Measurements from ENCODE around the gene CHD2.
A peak's percentile ranks its signal among the peaks of the same experiment; 100 is the strongest.
"Not testable (repeated sequence)": the region's sequence is repeated elsewhere in the genome, so short reads cannot be mapped to it uniquely, and the experiment has no call there.

Gene CHD2

DNA sequence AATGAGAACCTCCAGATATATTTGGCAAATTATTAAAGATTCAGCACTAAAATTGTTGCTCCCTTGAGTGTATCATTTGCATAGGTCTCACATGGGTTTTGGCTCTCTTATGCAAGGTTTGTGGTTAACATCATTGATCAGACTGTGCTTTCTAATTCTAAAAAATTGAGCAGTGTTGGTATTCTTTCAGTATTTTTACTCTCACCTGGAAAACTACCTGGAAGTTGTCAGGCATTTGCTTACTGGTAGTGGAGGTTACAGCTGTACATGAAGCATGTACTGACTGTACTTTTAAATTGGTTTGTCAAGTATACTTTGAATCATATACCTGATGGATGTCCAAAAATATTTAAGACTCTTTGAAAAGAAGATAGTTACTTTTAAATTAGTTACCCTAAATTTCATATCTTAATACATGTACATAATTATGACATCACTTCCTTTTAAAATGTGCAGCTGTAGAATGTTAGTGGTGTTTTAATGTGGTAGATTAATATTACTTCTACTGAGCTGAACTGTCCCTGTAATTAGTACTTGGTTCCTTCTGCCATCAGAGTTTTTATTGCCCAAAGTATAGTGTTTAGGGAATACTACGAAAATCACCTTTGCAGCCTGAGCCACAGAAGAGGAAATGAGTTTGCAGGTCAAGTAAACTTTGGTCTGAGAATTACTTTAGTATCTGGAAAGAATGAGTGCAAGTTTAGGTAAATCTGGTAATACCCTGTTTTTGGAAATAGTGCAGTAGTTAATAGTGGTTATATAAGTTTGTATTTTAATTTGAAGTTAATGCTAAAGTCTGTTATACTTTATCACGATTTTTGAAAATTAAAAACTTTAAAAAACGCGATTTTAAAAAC, 2.8 kb downstream of the CHD2 start:
- no peak for DNase-seq
- intact Hi-C loops (cut with DNase I) = loop anchor here (5.0 kb wide), 1 partner anchor 96 kb away; no protein-coding TSS in a partner anchor

DNA sequence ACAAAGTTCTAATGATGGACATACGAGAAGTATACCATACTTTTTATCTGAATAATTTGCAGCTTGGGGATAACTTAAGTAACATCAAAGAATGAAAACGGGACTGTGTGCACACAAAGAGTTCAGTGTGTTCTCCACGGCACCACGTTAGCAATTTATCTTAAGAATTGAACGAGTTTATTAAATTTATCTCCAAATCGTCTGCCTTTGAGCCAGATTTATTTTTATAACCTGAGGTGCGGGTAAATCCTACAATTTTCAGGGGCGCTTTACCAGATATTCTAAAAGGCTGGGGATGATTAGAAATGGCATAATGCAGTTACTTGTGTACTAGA, 3.5 kb downstream of the CHD2 start:
- intact Hi-C loops (cut with DNase I) = loop anchor here (5.0 kb wide), 1 partner anchor 96 kb away; no protein-coding TSS in a partner anchor

GRCh38 chr15:92903966-92904721, 4.0 kb downstream of the CHD2 start:
- intact Hi-C loops (cut with DNase I) = loop anchor here (5.0 kb wide), 1 partner anchor 97 kb away; no protein-coding TSS in a partner anchor
- DNase-seq = peak; percentile 97 to 100 (median 99)

More for the DNA sequence above, 3.5 kb downstream of the CHD2 start:
- no peak for DNase-seq

DNA sequence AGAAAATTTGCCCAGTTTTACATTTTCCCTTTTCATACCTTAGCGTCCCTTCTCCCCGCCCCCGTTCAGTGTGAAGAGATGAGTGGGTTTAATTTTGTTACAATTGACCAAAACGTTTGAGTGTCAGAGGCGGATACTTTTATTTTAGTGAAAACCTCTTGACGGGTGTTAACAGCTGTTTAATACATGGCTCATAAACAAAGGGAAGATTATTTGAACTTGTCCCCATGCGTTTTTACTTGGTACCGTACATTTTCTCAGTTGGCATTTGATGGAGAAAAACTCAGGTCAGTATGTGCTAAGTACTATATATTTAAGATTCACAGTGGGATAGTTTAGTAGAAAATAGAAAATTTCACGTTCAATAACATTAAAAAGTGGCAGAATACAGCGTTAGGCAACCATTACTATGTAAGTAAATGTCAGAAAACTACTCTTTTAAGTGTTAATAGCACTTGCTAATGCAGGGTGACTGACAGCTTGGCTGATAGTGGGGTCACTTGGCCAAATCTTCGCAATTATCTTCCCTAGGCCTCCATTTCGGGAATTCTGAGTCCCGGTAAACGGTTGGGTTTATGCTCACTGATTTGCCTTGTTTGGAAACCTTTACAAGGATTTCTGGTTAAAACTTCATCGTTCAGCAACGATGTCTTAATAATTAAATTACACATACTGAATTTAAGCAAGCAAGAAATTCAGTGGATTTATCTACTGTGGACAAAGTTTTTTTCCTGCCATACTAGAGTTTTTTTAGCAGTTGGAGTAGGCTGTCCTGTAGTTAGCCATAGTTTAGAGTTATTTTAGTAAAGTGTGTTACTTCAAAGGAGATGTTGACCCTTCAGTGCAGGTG, 4.8 kb downstream of the CHD2 start:
- intact Hi-C loops (cut with DNase I) = loop anchor here (5.0 kb wide), 1 partner anchor 98 kb away; no protein-coding TSS in a partner anchor
- DNase-seq = no peak

GRCh38 chr15:92906020-92906419, 5.9 kb downstream of the CHD2 start:
- DNase-seq = no peak
- intact Hi-C loops (cut with DNase I) = no loop called here

DNA sequence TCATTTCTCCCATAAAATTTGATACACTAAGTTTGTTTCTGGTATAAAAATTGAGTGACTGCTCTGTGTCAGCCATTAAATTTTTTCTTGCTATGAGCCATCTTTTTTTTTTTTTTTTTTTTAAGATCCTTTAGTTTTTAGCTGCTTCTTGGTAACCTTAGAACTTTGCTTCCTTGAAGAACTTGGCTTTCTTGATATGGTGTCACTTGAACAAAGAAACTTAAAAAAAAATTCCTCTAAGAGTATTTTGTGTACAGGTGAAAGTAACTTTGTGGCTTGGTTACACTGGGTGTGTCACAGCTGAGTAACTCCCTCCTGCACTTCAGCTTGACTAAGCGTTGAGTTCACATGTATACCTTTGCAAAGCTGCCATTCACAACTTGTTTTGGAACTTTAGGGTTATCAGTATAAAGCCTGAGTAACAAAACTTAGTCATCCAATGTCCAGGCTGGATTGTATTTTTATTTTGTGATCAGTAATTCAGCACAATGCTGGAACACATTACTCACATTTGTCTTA, 6.5 kb downstream of the CHD2 start:
- intact Hi-C loops (cut with DNase I) = no loop called here
- DNase-seq = no peak

DNA sequence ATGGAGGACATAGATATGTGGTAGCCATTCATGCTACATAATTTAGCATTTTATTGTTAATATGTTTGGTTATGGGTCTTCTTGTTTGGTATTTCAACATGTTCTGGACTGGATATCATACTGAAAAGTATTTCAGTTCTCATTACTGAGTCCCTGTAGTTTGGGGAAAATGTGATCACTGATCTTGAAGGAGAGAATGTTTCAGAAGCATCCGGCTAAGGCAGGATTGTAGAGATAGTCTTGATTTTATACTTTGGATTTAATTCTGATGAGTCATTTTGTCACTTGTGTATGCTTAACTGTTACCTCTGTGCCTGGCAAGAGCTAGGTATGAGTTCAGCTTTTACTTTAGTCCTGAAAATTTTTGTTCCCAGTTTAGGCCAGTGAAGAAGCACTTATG, 7.1 kb downstream of the CHD2 start:
- intact Hi-C loops (cut with DNase I) = no loop called here
- DNase-seq = no peak

GRCh38 chr15:92907896-92908712, 8.0 kb downstream of the CHD2 start:
- peak in 19 of 42 donors; percentile 26 to 83 (median 53) for DNase-seq
- intact Hi-C loops (cut with DNase I) = no loop called here

- intact Hi-C loops (cut with DNase I) = no loop called here
Observed at GRCh38 chr15:92908713-92909057, 8.6 kb downstream of the CHD2 start.

GRCh38 chr15:92909136-92909781, 9.1 kb downstream of the CHD2 start:
- intact Hi-C loops (cut with DNase I) = no loop called here
- DNase-seq = no peak

More at GRCh38 chr15:92908713-92909057, 8.6 kb downstream of the CHD2 start:
- no peak for DNase-seq

GRCh38 chr15:92910451-92910850, 10.3 kb downstream of the CHD2 start:
- intact Hi-C loops (cut with DNase I) = no loop called here

GRCh38 chr15:92914103-92914499, 14.0 kb downstream of the CHD2 start:
- intact Hi-C loops (cut with DNase I) = no loop called here
- no peak for DNase-seq

More at GRCh38 chr15:92910451-92910850, 10.3 kb downstream of the CHD2 start:
- no peak for DNase-seq

GRCh38 chr15:92914768-92915221, 14.7 kb downstream of the CHD2 start:
- intact Hi-C loops (cut with DNase I) = no loop called here
- DNase-seq = no peak

- intact Hi-C loops (cut with DNase I) = no loop called here
- DNase-seq = no peak
Observed at GRCh38 chr15:92915766-92916435, 15.8 kb downstream of the CHD2 start.

DNA sequence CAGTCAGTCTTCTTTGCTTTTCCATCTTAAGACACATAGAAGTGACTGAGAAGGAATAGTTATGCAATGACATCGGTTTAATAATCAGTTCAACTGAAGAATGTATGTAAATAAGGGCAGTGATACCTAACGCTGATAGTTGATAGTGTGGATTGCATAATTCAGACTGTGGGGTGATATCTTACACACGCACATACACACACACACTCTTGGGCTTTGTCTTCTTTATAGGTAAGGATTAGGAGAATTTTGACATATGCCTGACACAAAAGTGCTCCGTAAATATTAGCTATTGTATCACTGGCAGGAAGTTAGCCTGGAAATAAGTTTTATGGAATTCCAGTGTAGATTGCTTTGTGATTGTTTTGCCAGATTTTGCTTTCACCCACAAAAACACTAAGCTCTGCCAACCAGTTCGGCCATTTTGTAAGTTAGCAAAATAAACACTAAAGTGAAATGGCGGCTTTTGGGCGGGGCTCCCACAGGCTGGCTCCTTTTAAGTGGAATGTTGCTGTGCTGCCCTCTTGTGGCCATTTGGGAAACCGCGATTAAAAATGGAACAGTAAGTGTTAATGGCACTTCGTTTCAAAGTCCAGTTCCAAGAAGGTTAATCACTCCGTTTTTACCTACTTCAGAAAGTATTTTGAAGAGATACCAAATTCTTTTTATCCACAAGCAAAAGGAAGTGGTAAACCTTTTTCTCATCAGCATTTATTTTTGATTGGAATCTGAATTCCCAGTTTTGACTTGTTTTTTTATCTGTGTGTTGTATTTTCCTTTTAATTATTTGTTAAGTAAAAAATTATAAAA, 17.7 kb downstream of the CHD2 start:
- peak; percentile 62 to 98 (median 91) for DNase-seq
- intact Hi-C loops (cut with DNase I) = loop anchor here (2.0 kb wide), 1 partner anchor 109 kb away; no protein-coding TSS in a partner anchor

- intact Hi-C loops (cut with DNase I) = loop anchor here (2.0 kb wide), 1 partner anchor 110 kb away; no protein-coding TSS in a partner anchor
- DNase-seq = not testable (repeated sequence)
Observed at GRCh38 chr15:92918881-92919280, 18.8 kb downstream of the CHD2 start.
